ENCODE results near the gene TRIM28. TPM values are rescaled to one million over a fixed set of nuclear protein-coding genes. Genes with fewer than 3 reads are reported as not detected.

TRIM28 gene
- total RNA-seq, 1 donor from 2014 or later: 233 TPM

DNA sequence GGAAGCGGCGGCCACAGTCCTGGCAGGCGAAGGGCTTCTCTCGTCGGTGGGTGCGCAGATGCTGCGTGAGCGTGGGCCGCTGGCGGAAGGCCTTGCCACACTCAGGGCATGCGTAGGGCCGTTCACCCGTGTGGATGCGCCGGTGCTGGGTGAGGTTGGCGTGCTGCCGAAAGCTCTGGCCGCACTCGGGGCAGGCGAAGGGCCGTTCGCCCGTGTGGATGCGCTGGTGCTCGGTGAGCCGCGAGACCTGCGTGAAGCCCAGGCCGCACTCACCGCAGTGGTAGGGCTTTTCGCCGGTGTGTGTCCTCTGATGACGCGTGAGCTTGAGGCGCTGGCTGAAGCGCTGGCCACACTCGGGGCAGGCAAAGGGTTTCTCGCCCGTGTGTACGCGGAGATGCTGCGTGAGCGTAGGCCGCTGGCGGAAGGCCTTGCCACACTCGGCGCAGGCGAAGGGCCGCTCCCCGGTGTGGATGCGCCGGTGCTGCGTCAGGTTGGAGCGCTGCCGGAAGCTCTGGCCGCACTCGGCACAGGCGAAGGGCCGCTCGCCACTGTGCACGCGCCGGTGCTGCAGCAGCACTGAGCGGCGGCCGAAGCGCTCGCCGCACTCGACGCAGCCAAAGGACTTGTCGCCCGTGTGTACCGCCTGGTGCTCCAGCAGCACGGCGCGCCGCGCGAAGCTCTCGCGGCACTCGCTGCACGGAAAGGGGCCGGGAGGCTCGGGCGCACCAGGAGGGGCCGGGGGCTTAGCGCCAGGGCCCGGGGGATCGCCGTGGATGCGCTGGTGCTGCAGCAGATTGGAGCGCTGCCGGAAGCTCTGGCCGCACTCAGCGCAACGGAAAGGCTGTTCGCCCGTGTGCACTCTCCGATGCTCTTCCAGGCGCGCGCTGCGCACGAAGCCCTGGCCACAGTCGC, 18.5 kb downstream of the TRIM28 start:
- peak overlapping the region; percentile 67 for H3K27ac ChIP-seq
- peaks cover 24% of the 10 kb centered on the region for H3K4me1 ChIP-seq
- peaks cover 6% of the 10 kb centered on the region for H3K27me3 ChIP-seq (ENCODE audit: low read depth)
- TF ChIP-seq, protein P1, sequence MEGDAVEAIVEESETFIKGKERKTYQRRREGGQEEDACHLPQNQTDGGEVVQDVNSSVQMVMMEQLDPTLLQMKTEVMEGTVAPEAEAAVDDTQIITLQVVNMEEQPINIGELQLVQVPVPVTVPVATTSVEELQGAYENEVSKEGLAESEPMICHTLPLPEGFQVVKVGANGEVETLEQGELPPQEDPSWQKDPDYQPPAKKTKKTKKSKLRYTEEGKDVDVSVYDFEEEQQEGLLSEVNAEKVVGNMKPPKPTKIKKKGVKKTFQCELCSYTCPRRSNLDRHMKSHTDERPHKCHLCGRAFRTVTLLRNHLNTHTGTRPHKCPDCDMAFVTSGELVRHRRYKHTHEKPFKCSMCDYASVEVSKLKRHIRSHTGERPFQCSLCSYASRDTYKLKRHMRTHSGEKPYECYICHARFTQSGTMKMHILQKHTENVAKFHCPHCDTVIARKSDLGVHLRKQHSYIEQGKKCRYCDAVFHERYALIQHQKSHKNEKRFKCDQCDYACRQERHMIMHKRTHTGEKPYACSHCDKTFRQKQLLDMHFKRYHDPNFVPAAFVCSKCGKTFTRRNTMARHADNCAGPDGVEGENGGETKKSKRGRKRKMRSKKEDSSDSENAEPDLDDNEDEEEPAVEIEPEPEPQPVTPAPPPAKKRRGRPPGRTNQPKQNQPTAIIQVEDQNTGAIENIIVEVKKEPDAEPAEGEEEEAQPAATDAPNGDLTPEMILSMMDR (IDR thresholded peaks at IDR 0.05): no peak
- peak overlapping the region; percentile 57 for H3K4me3 ChIP-seq
- no peaks in the 10 kb centered on the region for H3K9me3 ChIP-seq
- peak; percentile 66 for DNase-seq
- peak; percentile 1 to 2 for ATAC-seq
- intact Hi-C loops (cut with DNase I): no loop called here
- H3K36me3 ChIP-seq: peaks cover 11% of the 10 kb centered on the region

- DNase-seq (no peak), ATAC-seq (no peak)
- Histone ChIP-seq H3K27me3 (ENCODE audit: low read depth) (peaks cover 6% of the 10 kb centered on the region), H3K36me3 (peaks cover 13% of the 10 kb centered on the region), H3K4me3 (peak overlapping the region; percentile 57), H3K27ac (peak overlapping the region; percentile 67), H3K4me1 (peaks cover 21% of the 10 kb centered on the region), H3K9me3 (no peaks in the 10 kb centered on the region)
- intact Hi-C loops (cut with DNase I): no loop called here
- TF ChIP-seq, protein P1 (IDR thresholded peaks at IDR 0.05): no peak
Measured at GRCh38 chr19:58563034-58563573, 19.2 kb downstream of the TRIM28 start.

DNA sequence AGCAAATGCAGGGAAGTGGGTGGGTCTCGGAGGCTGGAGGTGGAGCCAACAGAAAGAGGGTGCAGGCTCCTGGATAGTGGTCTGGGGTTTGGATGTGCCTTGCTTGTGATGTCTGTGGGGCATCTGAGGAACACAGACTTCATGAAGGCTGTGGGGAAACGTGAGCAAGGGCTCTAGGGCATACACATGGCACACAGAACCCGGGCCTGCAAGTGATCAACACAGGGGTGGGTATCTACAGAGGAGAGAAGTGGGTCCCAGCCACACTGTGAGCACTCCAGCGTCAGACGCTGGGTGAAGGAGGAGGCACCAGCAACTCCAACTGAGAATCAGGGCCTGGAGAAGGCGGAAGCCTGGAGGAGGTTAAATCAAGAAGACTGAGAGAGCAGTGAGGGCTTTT, 20.0 kb downstream of the TRIM28 start:
- intact Hi-C loops (cut with DNase I): no loop called here
- peaks cover 6% of the 10 kb centered on the region for H3K27me3 ChIP-seq (ENCODE audit: low read depth)
- ATAC-seq (no peak), DNase-seq (no peak)
- H3K4me1 ChIP-seq: peaks cover 21% of the 10 kb centered on the region
- H3K9me3 ChIP-seq: no peaks in the 10 kb centered on the region
- H3K4me3 ChIP-seq: no peak overlapping the region
- H3K27ac ChIP-seq: no peak overlapping the region
- TF ChIP-seq, protein P1 (IDR thresholded peaks at IDR 0.05): no peak
- peaks cover 16% of the 10 kb centered on the region for H3K36me3 ChIP-seq

- TF ChIP-seq, protein P1 (IDR thresholded peaks at IDR 0.05): no peak
- H3K9me3 ChIP-seq: no peaks in the 10 kb centered on the region
- no peak for ATAC-seq
- peaks cover 18% of the 10 kb centered on the region for H3K4me1 ChIP-seq
- peaks cover 39% of the 10 kb centered on the region for H3K36me3 ChIP-seq
- DNase-seq: no peak
- H3K4me3 ChIP-seq: no peak overlapping the region
- H3K27me3 ChIP-seq (ENCODE audit: low read depth): peaks cover 6% of the 10 kb centered on the region
- intact Hi-C loops (cut with DNase I): no loop called here
- H3K27ac ChIP-seq: no peak overlapping the region
Measured at GRCh38 chr19:58566989-58567388, 23.1 kb downstream of the TRIM28 start.

DNA sequence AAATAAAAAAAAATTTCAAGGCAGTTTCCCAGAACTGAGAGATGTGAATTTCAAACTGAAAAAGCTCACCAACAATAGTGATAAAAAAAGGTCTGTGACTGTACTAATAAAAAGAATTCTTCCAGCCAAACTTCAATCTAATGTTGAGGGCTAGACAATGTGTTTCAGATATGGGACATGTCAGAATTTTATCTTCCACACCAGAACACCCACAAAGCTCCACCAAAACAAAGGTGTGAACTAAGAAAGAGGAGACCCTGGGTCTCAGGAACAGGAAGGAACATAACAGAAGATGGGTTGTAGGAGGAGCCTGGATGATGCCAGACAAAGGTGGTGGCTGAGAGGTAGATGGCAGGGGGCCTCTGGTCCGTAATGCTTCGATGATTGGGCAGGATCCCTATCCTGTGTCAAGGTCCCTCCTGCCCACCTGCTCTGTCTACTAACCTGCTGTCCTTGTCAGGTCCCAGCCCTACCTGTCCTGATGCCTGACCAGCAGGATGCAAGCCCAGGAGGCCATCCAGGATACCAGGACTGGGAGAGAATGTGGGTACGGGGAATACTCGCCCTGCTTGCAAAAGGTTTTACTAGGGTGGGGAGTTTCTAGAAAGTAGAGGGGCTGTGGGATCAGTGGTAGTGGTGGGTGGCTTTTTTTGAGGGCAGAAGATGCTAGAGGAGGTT, 24.7 kb downstream of the TRIM28 start:
- no peak overlapping the region for H3K4me3 ChIP-seq
- DNase-seq (no peak), ATAC-seq (no peak)
- H3K4me1 ChIP-seq: peaks cover 9% of the 10 kb centered on the region
- peaks cover 39% of the 10 kb centered on the region for H3K36me3 ChIP-seq
- H3K9me3 ChIP-seq: no peaks in the 10 kb centered on the region
- intact Hi-C loops (cut with DNase I): no loop called here
- H3K27ac ChIP-seq: no peak overlapping the region
- TF ChIP-seq, protein P1 (IDR thresholded peaks at IDR 0.05): no peak
- H3K27me3 ChIP-seq (ENCODE audit: low read depth): no peaks in the 10 kb centered on the region
